ENCODE measurements around the gene ATOSB. TPM values are rescaled to one million over a fixed set of nuclear protein-coding genes. Genes with fewer than 3 reads are reported as not detected.

Gene ATOSB
- total and polyA plus RNA-seq, 2 donors from 2014 or later (not counting 2 experiments from before 2014, with no cell fraction given), result 19.5 to 22.5 TPM

Other genes with a start within 250 kb of the ATOSB start
- 0.11 and 0.54 TPM in 2 replicates for gene PHF24, start 157.6 kb downstream of the ATOSB start, total RNA-seq
- 0.04 and 0.06 TPM in 2 replicates for gene PHF24, start 157.6 kb downstream of the ATOSB start, polyA plus RNA-seq
- gene DNAJB5, start 126.1 kb downstream of the ATOSB start, total RNA-seq, result 11.6 and 12.9 TPM in 2 replicates
- gene DNAJB5, start 126.1 kb downstream of the ATOSB start, polyA plus RNA-seq, result 10.4 and 10.6 TPM in 2 replicates
- 385 and 410 TPM in 2 replicates for gene VCP, start 43.2 kb downstream of the ATOSB start, total RNA-seq
- gene VCP, start 43.2 kb downstream of the ATOSB start, polyA plus RNA-seq, result 255 and 261 TPM in 2 replicates
- 52.8 and 58.6 TPM in 2 replicates for gene FANCG, start 35.9 kb downstream of the ATOSB start, total RNA-seq
- gene FANCG, start 35.9 kb downstream of the ATOSB start, polyA plus RNA-seq, result 41.4 and 52.8 TPM in 2 replicates
- 20.7 and 21.6 TPM in 2 replicates for gene PIGO, start 19.3 kb downstream of the ATOSB start, total RNA-seq
- gene PIGO, start 19.3 kb downstream of the ATOSB start, polyA plus RNA-seq, result 22.7 and 23.0 TPM in 2 replicates
- 145 and 188 TPM in 2 replicates for gene STOML2, start 12.7 kb downstream of the ATOSB start, total RNA-seq
- gene STOML2, start 12.7 kb downstream of the ATOSB start, polyA plus RNA-seq, result 205 and 250 TPM in 2 replicates
- 15.1 and 15.3 TPM in 2 replicates for gene UNC13B, start 46.1 kb upstream of the ATOSB start, total RNA-seq
- 4.4 and 5.3 TPM in 2 replicates for gene UNC13B, start 46.1 kb upstream of the ATOSB start, polyA plus RNA-seq

All from foreskin keratinocyte (primary cell).